HepG2 (cell line): ENCODE results near the gene PRDM12. TPM values are rescaled to one million over a fixed set of nuclear protein-coding genes. Genes with fewer than 3 reads are reported as not detected.

Experiments
- ATF1 ChIP-seq: IDR thresholded peaks from 2 replicates; pipeline ENCODE4 v1.6.1; 2016; ENCODE audit warnings: mild to moderate bottlenecking, control low read depth
- BHLHE40 ChIP-seq: IDR thresholded peaks from 2 replicates; pipeline ENCODE4 v1.6.1; 2011; ENCODE audit warnings: low read length, improper control_type of control experiment
- EED ChIP-seq: sonication (generic); formaldehyde crosslinking; IDR thresholded peaks from 2 replicates; pipeline ENCODE4 v1.5.0; 2020; ENCODE audit warnings: mild to moderate bottlenecking, missing genetic modification reagents
- ELF1 ChIP-seq: sonication (generic); formaldehyde crosslinking; IDR thresholded peaks from 2 replicates; pipeline ENCODE4 v1.4.0; 2020; ENCODE audit warnings: missing genetic modification reagents
- MED1 ChIP-seq: sonication (generic); formaldehyde crosslinking; IDR thresholded peaks from 2 replicates; pipeline ENCODE4 v1.4.0; 2020; ENCODE audit warnings: missing genetic modification reagents
- MXD4 ChIP-seq: IDR thresholded peaks from 2 replicates; pipeline ENCODE4 v1.6.1; 2016; ENCODE audit warnings: mild to moderate bottlenecking, missing biosample characterization, missing genetic modification reagents
- POLR2G ChIP-seq: fragments of 200-400 bp; formaldehyde crosslinking; IDR thresholded peaks from 2 replicates; pipeline ENCODE4 v1.6.1; 2018; ENCODE audit warnings: mild to moderate bottlenecking, low read depth, low read length, moderate library complexity
- SIX4 ChIP-seq: sonication (generic); formaldehyde crosslinking; IDR thresholded peaks from 2 replicates; pipeline ENCODE4 v1.4.0; 2020; ENCODE audit warnings: missing genetic modification reagents
- SUZ12 ChIP-seq: fragments of 150-350 bp; IDR thresholded peaks from 2 replicates; pipeline ENCODE4 v1.6.1; 2014; ENCODE audit warnings: low read depth, low read length
- THAP8 ChIP-seq: sonication (generic); formaldehyde crosslinking; IDR thresholded peaks from 2 replicates; pipeline ENCODE4 v1.5.1; 2020; ENCODE audit warnings: missing genetic modification reagents, mild to moderate bottlenecking, borderline replicate concordance
- ZKSCAN1 ChIP-seq: fragments of 150-350 bp; IDR thresholded peaks from 2 replicates; pipeline ENCODE4 v1.6.1; 2014; ENCODE audit warnings: low read length
- ZNF407 ChIP-seq: sonication (generic); formaldehyde crosslinking; IDR thresholded peaks from one replicate; pipeline ENCODE4 v1.5.1; 2020; ENCODE audit warnings: mild to moderate bottlenecking, missing genetic modification reagents; ENCODE audit errors: not compliant biosample characterization
- ZNF460 ChIP-seq: sonication (generic); formaldehyde crosslinking; IDR thresholded peaks from 2 replicates; pipeline ENCODE4 v1.5.1; 2020; ENCODE audit warnings: missing genetic modification reagents, mild to moderate bottlenecking, borderline replicate concordance
- polyA plus RNA-seq, 8 experiments: library from polyadenylated mRNA; depleted of rRNA in 3 of 8; stranded (reverse) in 7 of 8; unstranded in 1 of 8; fragments of >200 nt; fragmentation: Illumina TruSeq in 4 of 8; extraction: Trizol in 4 of 8; gene quantifications; 2 replicates each; pipeline versions ENCODE4 v1.2.1 to v1.2.3, GENCODE V29; 2011 to 2016; ENCODE audit warnings: low read depth in 4 of 8, missing spikeins in 1 of 8, mixed read lengths in 1 of 8; ENCODE audit not compliant: insufficient read depth in 1 of 8
- total RNA-seq, 5 experiments: library from RNA; depleted of rRNA; stranded (reverse); fragments of >200 nt; fragmentation: Illumina TruSeq; extraction: Trizol; gene quantifications; 2 replicates each; pipeline ENCODE4 v1.2.3, GENCODE V29; 2016; ENCODE audit warnings: low read depth in 1 of 5
- TF ChIP-seq, protein P1 (sequence below), 2 experiments: sonication (generic) in 1 of 2; formaldehyde crosslinking in 1 of 2; IDR thresholded peaks; 2 replicates each; pipeline versions ENCODE4 v1.4.0 to v1.6.1; 2016 to 2020; ENCODE audit warnings: borderline replicate concordance in 1 of 2, low read depth in 1 of 2, mild to moderate bottlenecking in 1 of 2, missing genetic modification reagents in 1 of 2
- TF ChIP-seq, protein P2 (sequence below): sonication (generic); formaldehyde crosslinking; IDR thresholded peaks from 2 replicates; pipeline ENCODE4 v1.8.0; 2023; ENCODE audit warnings: mild to moderate bottlenecking, missing genetic modification reagents

Gene PRDM12
- total and polyA plus RNA-seq, 2 of the 13 experiments (the other 11 are each of a cell fraction or from before 2014, with no cell fraction given): 0.04 to 0.07 TPM

DNA sequence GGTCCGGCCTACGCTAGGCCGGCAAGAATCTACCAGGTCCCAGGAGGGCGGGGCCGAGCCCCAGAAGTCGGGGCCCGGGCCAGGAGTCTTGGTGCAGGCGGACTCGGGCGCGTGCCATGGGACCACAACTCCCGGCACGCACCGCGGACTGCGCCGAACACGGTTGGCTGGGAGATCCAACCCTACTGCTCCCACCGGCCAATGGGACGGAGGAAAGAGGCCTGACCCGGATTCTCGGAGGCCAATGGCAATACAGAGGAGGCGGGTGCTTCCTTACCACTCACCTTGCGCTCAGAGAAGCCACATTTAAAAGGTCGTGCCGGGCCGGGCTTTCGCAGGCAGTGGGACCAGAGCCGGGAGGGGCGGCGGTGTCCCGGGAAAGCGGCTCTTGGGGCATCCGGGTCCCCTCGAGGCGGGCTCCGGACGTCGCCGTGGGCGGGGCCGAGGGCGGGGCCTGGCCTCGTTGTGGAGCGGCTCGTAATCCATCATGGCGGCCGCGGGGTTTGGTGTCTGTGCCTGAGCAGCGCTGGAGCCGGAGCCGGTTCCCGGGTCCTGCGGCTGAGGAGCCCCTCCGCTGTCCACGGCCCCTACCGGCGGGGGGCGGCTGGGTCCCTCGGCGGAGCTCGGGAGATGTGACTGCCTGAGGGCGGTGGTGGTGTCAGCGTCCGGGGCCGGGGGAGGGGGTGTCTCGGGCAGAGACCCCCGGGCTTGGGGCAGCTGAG, 48.3 kb downstream of the PRDM12 start (continued):
- TF ChIP-seq ZNF407 (CRISPR knock-in tag): peak; percentile 85
- no peak for TF ChIP-seq EED (CRISPR knock-in tag)
- TF ChIP-seq ATF1: no peak
- TF ChIP-seq ELF1 (CRISPR knock-in tag): peak; percentile 78
- TF ChIP-seq SUZ12: peak; percentile 65
- TF ChIP-seq, protein P1, sequence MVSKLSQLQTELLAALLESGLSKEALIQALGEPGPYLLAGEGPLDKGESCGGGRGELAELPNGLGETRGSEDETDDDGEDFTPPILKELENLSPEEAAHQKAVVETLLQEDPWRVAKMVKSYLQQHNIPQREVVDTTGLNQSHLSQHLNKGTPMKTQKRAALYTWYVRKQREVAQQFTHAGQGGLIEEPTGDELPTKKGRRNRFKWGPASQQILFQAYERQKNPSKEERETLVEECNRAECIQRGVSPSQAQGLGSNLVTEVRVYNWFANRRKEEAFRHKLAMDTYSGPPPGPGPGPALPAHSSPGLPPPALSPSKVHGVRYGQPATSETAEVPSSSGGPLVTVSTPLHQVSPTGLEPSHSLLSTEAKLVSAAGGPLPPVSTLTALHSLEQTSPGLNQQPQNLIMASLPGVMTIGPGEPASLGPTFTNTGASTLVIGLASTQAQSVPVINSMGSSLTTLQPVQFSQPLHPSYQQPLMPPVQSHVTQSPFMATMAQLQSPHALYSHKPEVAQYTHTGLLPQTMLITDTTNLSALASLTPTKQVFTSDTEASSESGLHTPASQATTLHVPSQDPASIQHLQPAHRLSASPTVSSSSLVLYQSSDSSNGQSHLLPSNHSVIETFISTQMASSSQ (IDR thresholded peaks at IDR 0.05; ENCODE audit: low read depth): no peak
- TF ChIP-seq, protein P1 (CRISPR knock-in tag; IDR thresholded peaks at IDR 0.05; ENCODE audit: borderline replicate concordance): no peak
- peak; percentile 78 for TF ChIP-seq POLR2G
- no peak for TF ChIP-seq ZNF460 (CRISPR knock-in tag)
- 0 out of 2 replicates have a peak, but pooled peaks have one; percentile 47 for TF ChIP-seq MXD4 (CRISPR knock-in tag)
- no peak for TF ChIP-seq MED1 (CRISPR knock-in tag)
- TF ChIP-seq SIX4 (CRISPR knock-in tag): no peak
- TF ChIP-seq, protein P2, sequence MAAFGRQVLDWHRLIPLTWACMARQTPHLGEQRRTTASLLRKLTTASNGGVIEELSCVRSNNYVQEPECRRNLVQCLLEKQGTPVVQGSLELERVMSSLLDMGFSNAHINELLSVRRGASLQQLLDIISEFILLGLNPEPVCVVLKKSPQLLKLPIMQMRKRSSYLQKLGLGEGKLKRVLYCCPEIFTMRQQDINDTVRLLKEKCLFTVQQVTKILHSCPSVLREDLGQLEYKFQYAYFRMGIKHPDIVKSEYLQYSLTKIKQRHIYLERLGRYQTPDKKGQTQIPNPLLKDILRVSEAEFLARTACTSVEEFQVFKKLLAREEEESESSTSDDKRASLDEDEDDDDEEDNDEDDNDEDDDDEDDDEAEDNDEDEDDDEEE (CRISPR knock-in tag): peak; percentile 29; the same call in 1 of the 2 replicates
- no peak for TF ChIP-seq ZKSCAN1
- TF ChIP-seq BHLHE40: no peak
- no peak for TF ChIP-seq THAP8
